GM18526 (cell line): ENCODE data around the gene AMPH.

Experiments
- POLR2A ChIP-seq: IDR thresholded peaks from 3 replicates; pipeline ENCODE4 v1.6.1; 2011; ENCODE audit not compliant: insufficient read length; ENCODE audit errors: extremely low read depth

The AMPH gene

DNA sequence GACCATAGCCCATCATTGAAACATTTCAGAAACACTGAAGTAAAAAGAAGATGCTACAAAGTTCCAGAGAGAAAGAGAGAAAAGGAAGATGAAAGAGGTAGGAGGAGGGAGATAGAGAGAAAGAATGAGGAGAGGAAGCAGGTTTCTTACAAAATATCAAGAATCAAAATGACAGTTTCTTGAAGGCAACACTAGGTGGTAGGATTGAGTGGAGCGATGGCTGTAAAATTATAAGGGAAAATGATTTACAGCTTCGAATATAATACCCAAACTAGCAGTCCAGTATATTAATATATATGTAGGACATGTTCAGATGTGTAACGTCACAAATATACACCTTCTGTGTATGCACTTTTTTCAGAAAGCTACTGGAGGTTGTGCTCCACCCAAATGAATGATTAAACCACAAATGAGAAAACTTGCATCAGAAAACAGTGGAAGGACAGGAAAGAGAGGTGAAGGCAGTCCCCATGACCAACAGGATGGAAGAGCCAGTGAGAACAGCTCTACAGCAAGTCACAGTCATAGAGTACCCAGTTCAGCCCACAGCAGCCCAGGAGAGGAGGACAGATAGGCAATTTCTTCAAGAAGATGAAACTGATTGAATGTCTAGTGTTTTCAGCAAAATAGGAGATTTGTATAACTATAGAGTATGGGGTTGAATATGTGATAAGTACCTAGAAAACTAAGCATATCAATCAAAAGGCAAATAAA lies 206.3 kb downstream of the AMPH start:
- no peak for TF ChIP-seq POLR2A

DNA sequence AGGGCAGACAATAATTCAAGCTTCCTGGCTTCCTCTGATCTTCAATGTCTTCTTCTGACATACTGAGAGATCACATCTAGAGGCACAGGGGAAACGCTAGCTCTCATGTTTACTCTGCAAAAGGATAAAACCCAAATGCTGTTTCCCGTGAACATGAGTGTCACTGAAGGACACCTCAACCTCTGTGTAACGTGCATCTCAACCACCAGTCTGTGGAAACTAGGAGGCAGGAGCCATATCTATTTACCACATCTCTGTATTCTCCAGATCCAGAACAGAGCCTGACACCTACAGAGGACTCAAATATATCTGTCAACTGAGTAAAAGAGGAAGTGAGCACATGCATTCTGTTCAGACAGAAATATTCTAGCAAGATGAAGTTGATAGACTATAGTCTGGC lies 217.4 kb downstream of the AMPH start:
- no peak for TF ChIP-seq POLR2A

DNA sequence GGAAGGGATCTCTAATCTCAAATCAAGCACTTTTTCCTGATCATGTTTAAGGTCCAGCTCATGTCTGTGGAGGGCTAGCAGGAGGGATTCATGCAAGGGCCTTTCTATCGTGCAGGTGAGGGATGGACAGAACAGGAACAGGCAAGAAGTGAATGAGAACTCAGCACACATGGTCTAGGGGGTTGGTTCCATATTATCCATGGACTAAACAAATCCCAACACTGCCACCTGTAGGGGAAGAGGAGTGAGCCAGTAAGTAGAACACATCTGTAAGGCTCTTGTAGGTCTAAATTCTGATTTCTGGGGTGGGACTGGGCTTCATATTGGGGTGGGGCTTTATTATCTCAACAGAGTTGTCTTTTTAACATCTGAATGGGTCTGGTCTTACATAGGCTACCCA lies 219.8 kb downstream of the AMPH start:
- TF ChIP-seq POLR2A = no peak

DNA sequence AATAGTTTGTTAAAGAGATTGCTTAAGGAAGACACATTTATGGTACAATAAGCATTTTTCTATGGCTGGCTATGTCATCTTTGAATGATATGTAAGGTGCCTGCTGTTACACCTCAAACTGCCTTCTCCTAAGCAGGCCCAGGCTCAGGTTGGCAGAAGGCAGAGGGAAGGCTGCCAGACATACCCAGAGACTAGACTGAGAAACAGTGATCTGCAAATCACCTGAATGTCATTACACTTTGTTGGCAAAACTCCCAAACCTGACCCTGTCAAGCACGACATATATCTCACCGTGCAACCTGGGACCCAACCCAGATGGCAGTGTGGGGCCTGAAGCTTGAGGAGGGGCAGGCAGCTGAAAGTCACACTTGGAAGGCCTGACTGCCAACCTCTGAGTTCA lies 221.1 kb downstream of the AMPH start:
- no peak for TF ChIP-seq POLR2A

DNA sequence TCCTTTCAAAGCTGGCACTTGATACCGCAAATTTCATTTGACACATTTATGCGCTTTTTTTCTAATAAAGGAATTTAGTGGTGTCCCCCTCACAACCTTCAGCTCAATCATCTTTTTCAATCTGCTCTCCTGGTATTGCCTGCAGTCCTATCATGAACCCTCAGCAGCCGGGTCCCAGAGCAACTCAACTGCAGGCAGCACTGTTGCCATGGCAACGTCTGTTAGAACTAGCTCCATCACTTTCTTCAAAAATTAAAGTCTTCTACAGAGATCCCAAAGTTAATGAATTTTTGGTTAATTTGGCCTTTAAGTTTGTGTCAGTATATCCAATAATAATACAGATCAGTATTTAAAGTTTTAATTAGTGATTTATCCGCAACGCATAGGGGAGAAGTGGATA lies 221.6 kb downstream of the AMPH start:
- no peak for TF ChIP-seq POLR2A

DNA sequence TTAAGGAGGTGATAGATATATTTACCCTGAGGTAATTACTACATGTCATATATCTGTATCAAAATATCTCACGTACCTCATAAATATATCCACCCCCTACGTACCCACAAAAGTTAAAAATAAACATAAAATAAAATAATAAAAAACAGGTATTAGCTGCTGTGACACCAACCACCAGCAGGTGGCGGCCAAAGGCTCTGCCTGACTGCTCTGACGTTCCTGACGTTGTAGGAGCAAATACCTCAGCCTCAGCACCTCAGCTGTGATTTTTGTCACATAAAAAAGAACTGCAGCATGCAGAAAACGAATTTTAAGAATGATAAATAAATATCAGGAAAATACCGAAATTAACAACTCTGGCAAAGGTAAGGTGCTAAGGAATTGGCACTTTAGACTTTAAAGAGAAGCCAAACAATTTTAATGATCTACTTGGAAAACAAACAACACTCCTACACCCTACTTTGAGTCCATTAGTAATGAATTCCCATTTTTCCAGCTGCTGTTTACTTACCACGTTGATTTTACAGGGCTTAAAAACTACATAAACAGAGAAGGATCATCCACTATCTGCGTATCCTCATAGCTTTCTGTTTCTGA lies 232.3 kb downstream of the AMPH start:
- no peak for TF ChIP-seq POLR2A

DNA sequence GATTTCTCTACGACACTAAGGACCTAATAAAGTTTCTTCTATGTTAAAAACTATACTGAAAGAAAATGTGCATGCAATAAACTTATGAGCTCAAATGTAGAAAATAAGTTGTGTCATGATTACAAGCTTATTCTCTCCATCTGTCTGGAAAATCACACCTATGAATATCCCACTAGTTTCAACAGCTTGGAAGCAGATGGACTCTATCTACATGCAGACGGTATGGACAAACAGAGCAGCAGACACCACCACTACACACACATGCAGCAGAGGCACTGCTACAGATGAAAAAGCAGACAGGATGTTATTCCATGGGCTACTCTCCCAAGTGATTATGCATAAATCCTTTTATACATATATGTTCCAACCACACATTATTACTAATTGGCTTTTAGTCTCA lies 234.3 kb downstream of the AMPH start:
- TF ChIP-seq POLR2A = no peak

DNA sequence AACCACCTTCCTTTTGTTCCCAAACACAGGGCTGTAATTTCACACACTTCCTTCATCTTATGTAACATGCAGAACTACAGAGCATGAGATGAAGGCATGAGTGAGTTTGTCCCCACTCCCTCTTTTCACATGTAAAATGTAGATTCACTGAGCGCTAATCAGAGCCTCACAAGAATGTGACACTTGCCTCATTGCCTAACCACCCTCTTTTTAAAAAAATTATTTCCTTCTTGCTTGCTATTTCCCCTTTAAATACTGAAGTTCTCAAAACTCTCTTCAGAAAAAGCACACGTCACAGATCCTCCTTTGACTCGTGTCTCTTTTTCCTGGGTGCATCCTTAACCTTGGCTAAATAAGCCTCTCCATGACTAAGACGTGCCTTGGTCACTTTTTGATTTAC lies 236.5 kb downstream of the AMPH start:
- TF ChIP-seq POLR2A = no peak

DNA sequence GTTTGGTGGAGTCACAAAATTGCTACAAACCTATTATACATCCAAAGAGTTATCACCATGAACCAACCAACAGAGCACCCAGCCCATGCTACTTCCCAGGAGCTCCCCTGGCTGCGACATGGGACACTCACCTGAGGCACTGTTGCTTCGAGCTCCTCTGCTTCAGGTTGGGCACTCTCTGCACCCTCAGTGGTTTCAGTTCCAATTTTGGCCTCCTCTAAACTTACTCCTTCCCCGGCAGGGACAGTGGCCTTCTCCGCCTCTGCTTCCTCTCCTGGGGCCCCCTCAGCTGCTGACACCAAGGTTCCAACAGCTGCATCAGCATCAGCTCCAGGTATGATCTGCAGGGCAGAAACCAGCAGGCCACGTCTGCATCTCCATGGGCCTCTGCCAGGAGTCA lies 237.3 kb downstream of the AMPH start:
- TF ChIP-seq POLR2A = no peak

DNA sequence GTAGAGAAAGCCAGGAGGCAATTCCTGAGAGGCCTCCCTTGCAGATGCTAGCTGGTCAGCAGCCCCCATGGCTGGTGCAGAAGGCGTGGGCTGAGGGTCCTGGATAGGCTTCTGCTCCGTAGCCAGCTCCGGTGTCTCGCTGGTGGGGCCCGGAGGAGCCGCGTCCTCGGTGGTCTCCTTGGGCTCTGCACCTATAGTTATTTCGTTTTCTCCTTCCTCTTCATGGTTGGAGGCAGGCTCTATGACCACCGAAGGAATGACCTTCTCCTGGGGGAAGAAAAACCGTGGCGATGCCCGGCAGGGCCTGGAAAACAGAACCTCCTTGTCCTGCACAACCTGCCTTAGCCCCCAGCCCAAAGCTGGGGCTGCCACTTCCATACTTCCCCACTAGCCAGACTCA lies 239.4 kb downstream of the AMPH start:
- TF ChIP-seq POLR2A = no peak

DNA sequence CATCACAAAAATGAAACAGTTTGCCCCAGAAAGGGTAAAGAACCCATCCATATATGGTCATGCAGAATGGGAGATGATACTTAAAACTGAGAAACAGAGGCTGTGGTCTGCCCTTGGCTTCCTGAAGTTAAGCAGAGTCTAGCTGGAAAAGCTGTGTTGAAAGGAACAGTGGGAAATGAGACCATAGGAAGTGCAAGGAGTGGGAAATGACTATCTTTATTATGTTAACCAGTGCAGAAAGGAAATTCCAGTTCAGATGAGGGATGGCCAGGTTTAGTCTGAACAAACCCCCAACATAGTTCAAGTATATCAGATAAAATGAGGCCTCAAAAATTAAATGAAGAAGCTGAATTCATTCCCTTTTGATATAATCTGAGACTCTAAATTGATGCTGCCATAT lies 245.5 kb downstream of the AMPH start:
- no peak for TF ChIP-seq POLR2A

DNA sequence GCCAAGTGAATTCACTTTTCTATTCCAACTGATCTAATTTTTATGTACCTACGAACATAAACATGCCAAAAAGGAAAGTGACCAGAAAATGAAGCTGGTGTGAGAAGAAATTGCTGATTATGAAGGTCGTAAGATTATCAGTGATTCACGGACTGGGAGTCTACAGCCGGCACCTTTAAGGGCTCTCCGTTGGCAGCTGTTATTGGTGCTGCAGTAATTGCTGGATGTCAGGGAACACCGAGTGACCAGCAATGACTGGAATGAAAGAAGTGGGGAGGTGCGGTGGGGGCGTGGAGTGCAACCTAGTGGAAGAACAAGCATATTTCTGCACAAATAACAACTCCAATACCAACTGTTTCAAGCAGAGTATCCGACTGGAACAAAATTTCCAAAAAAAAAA lies 247.9 kb downstream of the AMPH start:
- no peak for TF ChIP-seq POLR2A

DNA sequence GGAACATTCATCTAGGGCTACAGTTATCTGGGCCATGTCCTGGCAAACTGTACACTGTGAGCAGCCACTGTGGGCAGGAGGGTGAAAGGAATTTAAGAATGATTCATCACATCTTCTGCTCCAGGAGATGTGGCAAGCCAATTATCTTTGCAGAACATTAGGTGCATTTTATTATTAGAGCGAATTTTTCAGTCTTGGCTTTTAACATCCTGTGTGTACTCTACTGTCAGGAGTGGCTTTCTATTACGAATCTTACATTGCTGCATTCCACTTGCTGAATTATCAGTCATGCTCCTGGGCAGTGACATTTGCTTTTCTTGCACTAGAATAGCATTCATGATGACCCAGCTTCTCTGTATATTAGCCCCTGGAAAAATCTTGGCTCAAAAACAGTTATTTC lies 248.5 kb downstream of the AMPH start:
- no peak for TF ChIP-seq POLR2A

DNA sequence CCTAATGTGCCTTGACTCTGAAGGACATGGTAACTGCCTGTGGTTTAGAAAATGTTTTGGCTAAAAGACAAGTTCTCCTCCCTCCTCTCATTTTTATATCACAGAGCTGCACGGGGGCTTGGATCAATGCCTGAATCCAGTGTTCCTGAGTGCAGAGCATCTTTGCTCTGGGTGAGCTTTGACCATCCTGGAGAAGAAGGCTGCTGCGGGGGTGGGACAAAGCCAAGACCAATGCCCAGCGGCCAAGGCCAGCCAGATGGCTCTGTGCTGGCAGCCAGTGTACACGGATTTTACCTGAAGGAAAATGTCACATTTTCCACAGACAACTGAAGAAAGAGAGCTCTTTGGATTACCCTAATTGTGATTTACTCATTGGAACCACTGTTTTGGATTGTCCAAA lies 255.7 kb downstream of the AMPH start:
- TF ChIP-seq POLR2A = no peak

DNA sequence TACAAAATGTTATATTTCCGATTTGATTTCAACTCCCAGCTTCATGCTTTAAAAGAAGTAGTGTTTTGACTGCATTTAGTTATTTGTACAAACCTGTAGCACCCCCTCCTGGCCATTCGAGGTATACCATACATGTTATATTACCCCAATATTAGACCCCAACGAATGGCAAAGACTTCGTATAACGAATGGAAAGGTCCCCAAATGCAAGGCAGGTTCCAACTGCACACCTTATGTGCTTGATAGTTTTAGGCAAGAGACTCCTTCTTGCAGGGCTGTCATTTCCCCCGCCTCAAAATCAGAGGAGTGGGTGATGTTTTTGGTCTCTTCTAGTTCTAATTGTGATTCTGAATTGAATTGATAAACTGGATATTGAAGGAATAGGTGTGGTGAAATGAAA lies 256.7 kb downstream of the AMPH start:
- TF ChIP-seq POLR2A = no peak

DNA sequence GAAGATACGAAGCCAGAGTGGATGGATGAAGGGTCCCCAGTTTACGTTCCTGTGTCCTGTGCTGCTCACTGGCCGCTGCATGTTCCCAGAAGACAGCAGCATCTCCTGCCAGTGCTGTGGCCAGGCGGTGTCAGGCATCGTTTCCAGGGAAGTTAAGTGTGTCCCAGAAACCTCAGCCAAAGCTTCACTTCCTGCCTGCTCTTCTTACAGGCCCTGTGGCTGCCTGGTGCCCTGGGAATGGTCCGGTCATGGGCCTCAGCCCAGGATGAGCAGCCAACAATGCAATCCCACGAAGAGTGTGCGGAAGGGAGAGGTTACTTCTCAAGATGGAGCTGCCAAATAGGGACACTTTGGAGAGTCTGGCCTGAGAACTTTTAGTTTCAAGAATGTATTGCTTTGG lies 258.0 kb downstream of the AMPH start:
- TF ChIP-seq POLR2A = no peak

DNA sequence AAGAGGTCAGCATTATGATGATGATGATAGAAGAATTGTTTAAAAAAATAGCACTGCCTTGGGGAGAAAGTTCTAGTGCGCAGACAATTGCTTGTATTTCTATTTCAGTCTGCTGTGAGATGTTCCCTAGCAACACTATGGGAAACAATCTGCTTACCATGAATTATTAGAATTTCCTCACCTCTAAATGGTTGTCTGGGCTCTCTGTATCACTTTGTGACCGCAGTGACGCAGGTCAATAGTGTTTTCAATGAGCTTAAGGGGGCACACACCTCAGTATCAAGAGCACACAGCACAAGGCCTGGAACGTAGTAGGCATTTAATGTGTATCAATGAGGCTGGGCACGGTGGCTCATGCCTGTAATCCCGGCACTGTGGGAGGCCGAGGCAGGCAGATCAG lies 258.9 kb downstream of the AMPH start:
- TF ChIP-seq POLR2A = no peak
